Gastroesophageal sphincter (tissue), 4 donors: ENCODE data around the gene ZNF76. TPM values are rescaled to one million over a fixed set of nuclear protein-coding genes. Genes with fewer than 3 reads are reported as not detected.
A peak's percentile ranks its signal among the peaks of the same experiment; 100 is the strongest.

Source experiments
- ATAC-seq: fragments of 150-250 bp; one replicate; pipeline ENCODE4 v1.9.1; 2016; ENCODE audit warnings: mild to moderate bottlenecking, moderate library complexity
- H3K27ac ChIP-seq, 4 donors: fragments of 200-600 bp; sonication (generic) in 3 of 4; 1 replicate in 3 of 4; 2 replicates in 1 of 4; pipeline ENCODE4 v1.5.1; 2016 to 2019
- H3K27me3 ChIP-seq: fragments of 200-600 bp; sonication (generic); one replicate; pipeline ENCODE4 v1.5.1; 2019
- H3K36me3 ChIP-seq, 2 donors: fragments of 200-600 bp; sonication (generic); one replicate each; pipeline ENCODE4 v1.5.1; 2019; ENCODE audit warnings: control low read depth in 1 of 2
- H3K4me1 ChIP-seq, 3 donors: fragments of 200-600 bp; sonication (generic); 1 replicate in 2 of 3; 2 replicates in 1 of 3; pipeline ENCODE4 v1.5.1; 2016 to 2019; ENCODE audit warnings: control low read depth in 2 of 3
- H3K4me3 ChIP-seq, 2 donors: fragments of 200-600 bp; sonication (generic); one replicate each; pipeline ENCODE4 v1.5.1; 2019; ENCODE audit warnings: mild to moderate bottlenecking in 1 of 2, moderate library complexity in 1 of 2
- H3K9me3 ChIP-seq, 3 donors: fragments of 200-600 bp; sonication (generic); one replicate each; pipeline ENCODE4 v1.5.1; 2017 to 2019; ENCODE audit warnings: control low read depth in 2 of 3
- EP300 ChIP-seq: sonication (generic); formaldehyde crosslinking; IDR thresholded peaks from one replicate; pipeline ENCODE4 v1.6.1; 2017; ENCODE audit warnings: antibody characterized with exemption, mild to moderate bottlenecking
- POLR2A ChIP-seq, 2 donors: fragments of 450-650 bp; IDR thresholded peaks; one replicate each; pipeline ENCODE4 v1.6.1; 2017; ENCODE audit warnings: antibody characterized with exemption in 2 of 2, mild to moderate bottlenecking in 2 of 2, moderate library complexity in 1 of 2
- POLR2AphosphoS5 ChIP-seq: sonication (generic); formaldehyde crosslinking; IDR thresholded peaks from one replicate; pipeline ENCODE4 v1.6.1; 2017; ENCODE audit warnings: antibody characterized with exemption
- WGBS, 2 donors: methylation state at CpG; one replicate each; pipeline ENCODE4 v1.1.5; 2018; ENCODE audit warnings: low coverage in 1 of 2; 5-methylcytosine and 5-hydroxymethylcytosine counted together
- total RNA-seq, 4 donors: library from RNA; depleted of rRNA; stranded (reverse); fragments of >200 nt; gene quantifications; one replicate each; pipeline ENCODE4 v1.1.0, GENCODE V29; 2016
- TF ChIP-seq, protein P1 (sequence below), 4 experiments: fragments of 200-600 bp in 2 of 4; fragments of 450-650 bp in 2 of 4; sonication (generic) in 1 of 4; IDR thresholded peaks; one replicate each; pipeline ENCODE4 v1.5.1; 2017 to 2019; ENCODE audit warnings: antibody characterized with exemption in 4 of 4, mild to moderate bottlenecking in 2 of 4, moderate library complexity in 2 of 4

ZNF76 gene
- total RNA-seq, 4 donors from 2014 or later: 21.3 to 46.9 (median 40.1) TPM

DNA sequence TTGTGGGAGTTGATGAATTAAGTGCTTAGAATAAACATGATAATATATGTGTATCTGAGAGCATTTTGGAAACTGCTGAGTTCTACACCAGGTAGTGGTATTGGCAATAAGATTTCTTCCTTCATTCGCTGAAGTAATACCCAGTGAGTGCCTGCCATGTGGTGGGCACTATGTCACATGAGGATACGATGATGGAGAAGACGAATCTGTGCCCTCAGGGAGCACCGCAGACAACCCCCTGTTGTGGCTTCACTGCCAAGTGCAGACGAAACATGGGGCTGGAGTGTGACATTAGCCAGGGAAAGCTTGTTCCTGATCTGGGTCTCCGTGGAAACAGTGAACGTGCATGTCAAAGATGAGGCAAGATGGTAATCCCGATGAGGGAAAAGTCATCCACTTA, 7.9 kb downstream of the ZNF76 start:
- Histone ChIP-seq H3K9me3 (no peaks in the 10 kb centered on the region), H3K4me3 (no peak overlapping the region), H3K27me3 (no peaks in the 10 kb centered on the region), H3K27ac (no peak overlapping the region), H3K4me1 (peaks cover 0 to 41% (median 0%) of the 10 kb centered on the region in 3 donors), H3K36me3 (peaks cover 0 to 6% of the 10 kb centered on the region in 2 donors)
- WGBS, 2 donors: 73 to 85% methylated on average over 3 to 4 of the region's 8 CpGs
- TF ChIP-seq POLR2A (IDR thresholded peaks at IDR 0.05) (no peak), EP300 (no peak), POLR2AphosphoS5 (no peak)
- TF ChIP-seq, protein P1, sequence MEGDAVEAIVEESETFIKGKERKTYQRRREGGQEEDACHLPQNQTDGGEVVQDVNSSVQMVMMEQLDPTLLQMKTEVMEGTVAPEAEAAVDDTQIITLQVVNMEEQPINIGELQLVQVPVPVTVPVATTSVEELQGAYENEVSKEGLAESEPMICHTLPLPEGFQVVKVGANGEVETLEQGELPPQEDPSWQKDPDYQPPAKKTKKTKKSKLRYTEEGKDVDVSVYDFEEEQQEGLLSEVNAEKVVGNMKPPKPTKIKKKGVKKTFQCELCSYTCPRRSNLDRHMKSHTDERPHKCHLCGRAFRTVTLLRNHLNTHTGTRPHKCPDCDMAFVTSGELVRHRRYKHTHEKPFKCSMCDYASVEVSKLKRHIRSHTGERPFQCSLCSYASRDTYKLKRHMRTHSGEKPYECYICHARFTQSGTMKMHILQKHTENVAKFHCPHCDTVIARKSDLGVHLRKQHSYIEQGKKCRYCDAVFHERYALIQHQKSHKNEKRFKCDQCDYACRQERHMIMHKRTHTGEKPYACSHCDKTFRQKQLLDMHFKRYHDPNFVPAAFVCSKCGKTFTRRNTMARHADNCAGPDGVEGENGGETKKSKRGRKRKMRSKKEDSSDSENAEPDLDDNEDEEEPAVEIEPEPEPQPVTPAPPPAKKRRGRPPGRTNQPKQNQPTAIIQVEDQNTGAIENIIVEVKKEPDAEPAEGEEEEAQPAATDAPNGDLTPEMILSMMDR (IDR thresholded peaks at IDR 0.05): no peak
- no peak for ATAC-seq

DNA sequence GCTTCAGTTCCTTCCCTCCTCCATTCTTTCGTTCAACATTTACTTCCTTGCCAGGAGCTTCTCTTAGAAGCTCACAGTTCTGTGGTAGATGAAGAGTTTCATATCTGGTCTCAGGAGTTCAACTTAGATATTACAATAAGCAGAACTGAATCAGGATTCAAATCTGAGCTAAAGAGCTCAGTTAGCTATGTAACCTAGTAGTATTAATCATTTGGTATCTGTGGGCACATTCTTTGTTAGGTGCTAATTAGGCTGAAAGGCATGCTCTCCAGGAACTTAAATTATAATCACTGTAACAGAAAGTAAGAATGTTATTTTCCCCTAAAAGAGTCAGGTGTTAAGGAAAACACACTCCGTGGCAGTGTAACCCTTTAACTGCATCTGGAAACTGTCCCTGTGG, 8.4 kb downstream of the ZNF76 start:
- H3K36me3 ChIP-seq: peaks cover 0 to 6% of the 10 kb centered on the region in 2 donors
- whole genome bisulfite sequencing, 2 donors: 56 to 75% methylated on average over 2 of the region's 2 CpGs
- H3K27me3 ChIP-seq: no peaks in the 10 kb centered on the region
- H3K27ac ChIP-seq: no peak overlapping the region
- H3K4me1 ChIP-seq: peaks cover 0 to 36% (median 0%) of the 10 kb centered on the region in 3 donors
- no peaks in the 10 kb centered on the region for H3K9me3 ChIP-seq
- no peak for TF ChIP-seq POLR2A (IDR thresholded peaks at IDR 0.05)
- TF ChIP-seq, protein P1 (IDR thresholded peaks at IDR 0.05): no peak
- TF ChIP-seq POLR2AphosphoS5: no peak
- no peak for TF ChIP-seq EP300
- no peak for ATAC-seq
- H3K4me3 ChIP-seq: no peak overlapping the region

DNA sequence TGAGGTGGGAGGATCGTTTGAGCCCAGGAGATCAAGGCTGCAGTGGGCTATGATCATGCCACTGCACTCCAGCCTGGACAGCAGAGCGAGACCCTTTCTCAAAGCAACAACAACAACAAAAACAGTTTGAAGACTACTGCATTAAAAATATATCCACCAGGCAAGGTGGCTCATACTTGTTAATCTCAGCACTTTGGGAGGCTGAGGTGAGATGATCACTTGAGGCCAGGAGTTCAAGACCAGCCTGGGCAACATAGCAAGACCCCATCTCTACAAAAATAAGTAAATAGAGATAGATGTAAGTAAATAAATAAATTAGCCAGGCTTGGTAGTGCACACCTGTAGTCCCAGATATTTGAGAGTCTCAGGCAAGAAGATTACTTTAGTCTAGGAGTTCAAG, 12.5 kb downstream of the ZNF76 start:
- Histone ChIP-seq H3K36me3 (peaks cover 0 to 6% of the 10 kb centered on the region in 2 donors), H3K27ac (no peak overlapping the region), H3K4me1 (peaks cover 0 to 44% (median 6%) of the 10 kb centered on the region in 3 donors), H3K4me3 (no peak overlapping the region), H3K9me3 (no peaks in the 10 kb centered on the region), H3K27me3 (no peaks in the 10 kb centered on the region)
- TF ChIP-seq POLR2AphosphoS5 (no peak), POLR2A (IDR thresholded peaks at IDR 0.05) (no peak), EP300 (no peak)
- TF ChIP-seq, protein P1 (IDR thresholded peaks at IDR 0.05): no peak
- 93% methylated on average over 2 of the region's 2 CpGs; no CpG with 5 or more reads in 1 of the 2 donors for WGBS, 2 donors
- no peak for ATAC-seq

DNA sequence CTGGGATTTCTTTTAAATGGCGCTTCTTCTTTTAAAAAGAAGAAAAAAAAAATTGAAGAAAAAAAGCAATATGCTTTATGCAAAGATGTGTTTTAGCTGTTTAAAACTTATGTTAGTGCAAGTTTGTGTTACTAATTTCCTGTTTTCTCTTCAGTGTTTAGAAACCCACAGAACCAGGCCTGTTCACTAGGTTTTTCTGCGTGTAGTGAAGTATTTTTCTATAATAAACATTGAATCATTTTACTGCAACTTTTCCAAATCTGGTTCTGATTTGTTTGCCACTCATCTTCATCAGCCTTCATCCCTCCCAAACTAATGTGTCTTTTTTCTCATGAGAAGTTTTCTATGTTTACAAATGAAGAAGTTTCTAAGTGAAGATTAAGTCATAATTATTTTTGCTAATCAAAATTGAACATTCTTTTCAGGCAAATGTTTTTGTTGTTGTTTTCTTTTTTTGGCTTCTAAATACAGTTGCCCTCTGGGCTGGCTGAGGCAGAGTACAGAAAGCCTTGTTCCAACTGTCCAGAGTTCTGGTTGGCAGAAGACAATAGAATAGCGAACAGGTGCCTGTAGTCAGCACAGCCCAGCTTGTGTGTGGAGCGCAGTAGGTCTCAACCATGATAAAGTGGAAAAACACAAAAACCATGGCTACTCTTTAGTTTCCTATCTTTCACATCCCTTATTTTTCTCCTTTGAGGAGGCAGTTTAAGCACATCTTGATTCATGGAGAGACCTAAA, 14.5 kb downstream of the ZNF76 start:
- Histone ChIP-seq H3K27me3 (no peaks in the 10 kb centered on the region), H3K4me3 (no peak overlapping the region), H3K9me3 (no peaks in the 10 kb centered on the region), H3K27ac (peak overlapping the region in 2 of 4 donors; percentile 48 to 62), H3K36me3 (peaks cover 0 to 6% of the 10 kb centered on the region in 2 donors), H3K4me1 (peaks cover 0 to 33% (median 6%) of the 10 kb centered on the region in 3 donors)
- WGBS, 2 donors: 79% methylated on average over 4 of the region's 4 CpGs
- ATAC-seq: no peak
- TF ChIP-seq POLR2A (IDR thresholded peaks at IDR 0.05): no peak
- TF ChIP-seq EP300: no peak
- TF ChIP-seq, protein P1 (IDR thresholded peaks at IDR 0.05): no peak

DNA sequence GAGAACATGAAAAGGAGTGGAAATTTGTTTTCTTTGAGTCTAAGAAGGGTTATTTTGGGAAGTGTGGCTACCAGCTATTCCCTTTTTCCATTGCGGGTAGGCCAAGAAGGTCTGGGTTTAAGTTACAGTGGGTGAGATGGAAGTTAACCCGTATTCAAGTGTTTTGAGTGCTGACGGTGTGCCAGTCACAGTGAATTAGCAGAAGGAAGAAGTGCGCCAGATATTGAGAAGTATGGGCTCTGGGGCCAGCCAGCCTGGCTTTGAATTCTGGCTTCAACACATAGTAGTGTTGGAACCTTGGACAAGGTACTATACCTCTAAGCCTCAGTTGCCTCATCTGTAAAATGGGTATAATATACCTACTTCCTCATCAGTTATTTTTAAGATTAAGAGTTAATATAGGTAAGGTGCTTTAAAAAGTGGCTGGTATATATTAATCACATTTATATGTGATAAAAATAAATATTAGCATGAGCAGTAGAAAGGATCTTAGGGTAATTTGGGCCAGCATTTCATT, 16.3 kb downstream of the ZNF76 start:
- H3K9me3 ChIP-seq: no peaks in the 10 kb centered on the region
- WGBS, 2 donors: 76 to 83% methylated on average over 4 of the region's 4 CpGs
- H3K4me3 ChIP-seq: no peak overlapping the region
- H3K4me1 ChIP-seq: peaks cover 0 to 40% (median 6%) of the 10 kb centered on the region in 3 donors
- H3K36me3 ChIP-seq: peaks cover 0 to 2% of the 10 kb centered on the region in 2 donors
- ATAC-seq: no peak
- peak overlapping the region in 3 of 4 donors; percentile 30 to 62 (median 48) for H3K27ac ChIP-seq
- H3K27me3 ChIP-seq: no peaks in the 10 kb centered on the region
- TF ChIP-seq, protein P1 (IDR thresholded peaks at IDR 0.05): no peak
- TF ChIP-seq POLR2AphosphoS5: no peak
- no peak for TF ChIP-seq POLR2A (IDR thresholded peaks at IDR 0.05)
- no peak for TF ChIP-seq EP300
